NCI-H774 (cell line): Measurements from ENCODE around the gene GINS3.

ENCODE experiments used
- DNase-seq: peaks from one replicate; lab custom pipeline; 2025; lab: John Stamatoyannopoulos, UW

Gene GINS3

GRCh38 chr16:58425756-58426494 lies 33.7 kb downstream of the GINS3 start:
- no peak for DNase-seq

- no peak for DNase-seq
Measured at GRCh38 chr16:58426966-58427365, 34.7 kb downstream of the GINS3 start.

GRCh38 chr16:58428621-58429542 lies 36.6 kb downstream of the GINS3 start:
- no peak for DNase-seq

GRCh38 chr16:58430718-58431117 lies 38.4 kb downstream of the GINS3 start:
- no peak for DNase-seq

- no peak for DNase-seq
Measured at GRCh38 chr16:58433569-58433951, 41.3 kb downstream of the GINS3 start.

GRCh38 chr16:58435779-58436178 lies 43.5 kb downstream of the GINS3 start:
- DNase-seq = no peak

- DNase-seq = no peak
Measured at GRCh38 chr16:58440131-58440530, 47.9 kb downstream of the GINS3 start.

GRCh38 chr16:58442547-58442946 lies 50.3 kb downstream of the GINS3 start:
- DNase-seq = no peak

- no peak for DNase-seq
Measured at GRCh38 chr16:58443783-58444182, 51.5 kb downstream of the GINS3 start.

- DNase-seq = no peak
Measured at GRCh38 chr16:58444265-58444664, 52.0 kb downstream of the GINS3 start.

GRCh38 chr16:58448890-58449289 lies 56.6 kb downstream of the GINS3 start:
- no peak for DNase-seq

GRCh38 chr16:58449306-58449705 lies 57.0 kb downstream of the GINS3 start:
- no peak for DNase-seq

GRCh38 chr16:58449768-58450167 lies 57.5 kb downstream of the GINS3 start:
- DNase-seq = no peak

GRCh38 chr16:58450590-58450989 lies 58.3 kb downstream of the GINS3 start:
- DNase-seq = no peak

GRCh38 chr16:58451265-58451689 lies 59.0 kb downstream of the GINS3 start:
- no peak for DNase-seq

- DNase-seq = no peak
Measured at GRCh38 chr16:58451945-58452401, 59.7 kb downstream of the GINS3 start.

GRCh38 chr16:58452640-58453039 lies 60.4 kb downstream of the GINS3 start:
- DNase-seq = no peak

GRCh38 chr16:58454178-58454577 lies 61.9 kb downstream of the GINS3 start:
- no peak for DNase-seq

GRCh38 chr16:58454856-58455255 lies 62.6 kb downstream of the GINS3 start:
- no peak for DNase-seq
